ENCODE measurements around the gene CAMK1G. TPM values are rescaled to one million over a fixed set of nuclear protein-coding genes. Genes with fewer than 3 reads are reported as not detected.

CAMK1G gene
- total RNA-seq, 1 donor from 2014 or later: not detected

- Mint-ChIP-seq H3K36me3 (ENCODE audit: low read depth) (no peaks in the 10 kb centered on the region), H3K27me3 (ENCODE audit: low read depth) (no peaks in the 10 kb centered on the region), H3K27ac (peak overlapping the region; percentile 36), H3K4me3 (ENCODE audit: low read depth) (no peak overlapping the region), H3K4me1 (ENCODE audit: low read depth) (peaks cover 40% of the 10 kb centered on the region), H3K9me3 (no peaks in the 10 kb centered on the region)
- no peak for DNase-seq (ENCODE audit: low spot score)
- intact Hi-C loops (cut with micrococcal nuclease): loop anchor here (5.0 kb wide), 1 partner anchor 44 kb away; no protein-coding TSS in a partner anchor
Measured at GRCh38 chr1:209646558-209646957, 63.0 kb downstream of the CAMK1G start.

GRCh38 chr1:209647156-209647555 is 63.6 kb downstream of the CAMK1G start:
- intact Hi-C loops (cut with micrococcal nuclease): loop anchor here (5.0 kb wide), 1 partner anchor 45 kb away; no protein-coding TSS in a partner anchor
- Mint-ChIP-seq H3K4me1 (ENCODE audit: low read depth) (peaks cover 44% of the 10 kb centered on the region), H3K9me3 (no peaks in the 10 kb centered on the region), H3K36me3 (ENCODE audit: low read depth) (no peaks in the 10 kb centered on the region), H3K4me3 (ENCODE audit: low read depth) (no peak overlapping the region), H3K27me3 (ENCODE audit: low read depth) (no peaks in the 10 kb centered on the region), H3K27ac (no peak overlapping the region)
- DNase-seq (ENCODE audit: low spot score): no peak

GRCh38 chr1:209648346-209648745 is 64.8 kb downstream of the CAMK1G start:
- DNase-seq (ENCODE audit: low spot score): no peak
- H3K4me3 Mint-ChIP-seq (ENCODE audit: low read depth): no peak overlapping the region
- no peaks in the 10 kb centered on the region for H3K27me3 Mint-ChIP-seq (ENCODE audit: low read depth)
- peaks cover 54% of the 10 kb centered on the region for H3K4me1 Mint-ChIP-seq (ENCODE audit: low read depth)
- no peak overlapping the region for H3K27ac Mint-ChIP-seq
- no peaks in the 10 kb centered on the region for H3K36me3 Mint-ChIP-seq (ENCODE audit: low read depth)
- intact Hi-C loops (cut with micrococcal nuclease): loop anchor here (5.0 kb wide), 1 partner anchor 46 kb away; no protein-coding TSS in a partner anchor
- H3K9me3 Mint-ChIP-seq: no peaks in the 10 kb centered on the region

- Mint-ChIP-seq H3K4me3 (ENCODE audit: low read depth) (no peak overlapping the region), H3K27me3 (ENCODE audit: low read depth) (no peaks in the 10 kb centered on the region), H3K36me3 (ENCODE audit: low read depth) (no peaks in the 10 kb centered on the region), H3K4me1 (ENCODE audit: low read depth) (peaks cover 58% of the 10 kb centered on the region), H3K9me3 (no peaks in the 10 kb centered on the region), H3K27ac (peak overlapping the region; percentile 50)
- no peak for DNase-seq (ENCODE audit: low spot score)
- intact Hi-C loops (cut with micrococcal nuclease): loop anchor here (5.0 kb wide), 1 partner anchor 47 kb away; no protein-coding TSS in a partner anchor
Measured at GRCh38 chr1:209648931-209649776, 65.6 kb downstream of the CAMK1G start.

GRCh38 chr1:209650454-209650853 is 66.9 kb downstream of the CAMK1G start:
- no peaks in the 10 kb centered on the region for H3K36me3 Mint-ChIP-seq (ENCODE audit: low read depth)
- H3K9me3 Mint-ChIP-seq: no peaks in the 10 kb centered on the region
- no peak overlapping the region for H3K27ac Mint-ChIP-seq
- no peak overlapping the region for H3K4me3 Mint-ChIP-seq (ENCODE audit: low read depth)
- intact Hi-C loops (cut with micrococcal nuclease): loop anchor here (5.0 kb wide), 2 partner anchors 37 to 97 kb away; no protein-coding TSS in a partner anchor
- H3K4me1 Mint-ChIP-seq (ENCODE audit: low read depth): peaks cover 58% of the 10 kb centered on the region
- DNase-seq (ENCODE audit: low spot score): no peak
- no peaks in the 10 kb centered on the region for H3K27me3 Mint-ChIP-seq (ENCODE audit: low read depth)

GRCh38 chr1:209651138-209651587 is 67.6 kb downstream of the CAMK1G start:
- no peaks in the 10 kb centered on the region for H3K9me3 Mint-ChIP-seq
- H3K27me3 Mint-ChIP-seq (ENCODE audit: low read depth): no peaks in the 10 kb centered on the region
- peak; percentile 65 for DNase-seq (ENCODE audit: low spot score)
- H3K36me3 Mint-ChIP-seq (ENCODE audit: low read depth): no peaks in the 10 kb centered on the region
- H3K4me3 Mint-ChIP-seq (ENCODE audit: low read depth): no peak overlapping the region
- peak overlapping the region; percentile 83 for H3K27ac Mint-ChIP-seq
- H3K4me1 Mint-ChIP-seq (ENCODE audit: low read depth): peaks cover 55% of the 10 kb centered on the region
- intact Hi-C loops (cut with micrococcal nuclease): loop anchor here (1.0 to 5.0 kb wide), 3 partner anchors 9 to 96 kb away; no protein-coding TSS in a partner anchor

- Mint-ChIP-seq H3K27me3 (ENCODE audit: low read depth) (no peaks in the 10 kb centered on the region), H3K27ac (peak within 1 kb of the TSS; percentile 83), H3K4me1 (ENCODE audit: low read depth) (peaks cover 52% of the 10 kb centered on the region), H3K4me3 (ENCODE audit: low read depth) (no peak within 1 kb of the TSS), H3K36me3 (ENCODE audit: low read depth) (no peaks in the 10 kb centered on the region), H3K9me3 (no peaks in the 10 kb centered on the region)
- intact Hi-C loops (cut with micrococcal nuclease): loop anchor here (5.0 kb wide), 2 partner anchors 35 to 95 kb away; no protein-coding TSS in a partner anchor
- DNase-seq (ENCODE audit: low spot score): no peak
Measured at GRCh38 chr1:209652121-209652735, 68.7 kb downstream of the CAMK1G start, which contains the start of gene LAMB3. TSS of gene LAMB3 (minus strand) at chr1:209652425. CDS start at chr1:209650944, 1,481 bp downstream.

GRCh38 chr1:209652873-209653401 is 69.4 kb downstream of the CAMK1G start:
- Mint-ChIP-seq H3K27me3 (ENCODE audit: low read depth) (no peaks in the 10 kb centered on the region), H3K36me3 (ENCODE audit: low read depth) (no peaks in the 10 kb centered on the region), H3K4me1 (ENCODE audit: low read depth) (peaks cover 52% of the 10 kb centered on the region), H3K4me3 (ENCODE audit: low read depth) (no peak overlapping the region), H3K9me3 (no peaks in the 10 kb centered on the region), H3K27ac (peak overlapping the region; percentile 51)
- DNase-seq (ENCODE audit: low spot score): no peak
- intact Hi-C loops (cut with micrococcal nuclease): loop anchor here (5.0 kb wide), 2 partner anchors 34 to 94 kb away; no protein-coding TSS in a partner anchor

GRCh38 chr1:209653915-209654351 is 70.4 kb downstream of the CAMK1G start:
- H3K27ac Mint-ChIP-seq: peak overlapping the region; percentile 21
- H3K36me3 Mint-ChIP-seq (ENCODE audit: low read depth): no peaks in the 10 kb centered on the region
- intact Hi-C loops (cut with micrococcal nuclease): loop anchor here (5.0 kb wide), 2 partner anchors 33 to 93 kb away; no protein-coding TSS in a partner anchor
- no peak overlapping the region for H3K4me3 Mint-ChIP-seq (ENCODE audit: low read depth)
- DNase-seq (ENCODE audit: low spot score): no peak
- H3K27me3 Mint-ChIP-seq (ENCODE audit: low read depth): no peaks in the 10 kb centered on the region
- no peaks in the 10 kb centered on the region for H3K9me3 Mint-ChIP-seq
- H3K4me1 Mint-ChIP-seq (ENCODE audit: low read depth): peaks cover 54% of the 10 kb centered on the region

GRCh38 chr1:209655411-209656231 is 72.1 kb downstream of the CAMK1G start:
- Mint-ChIP-seq H3K27ac (no peak overlapping the region), H3K4me3 (ENCODE audit: low read depth) (no peak overlapping the region), H3K9me3 (no peaks in the 10 kb centered on the region), H3K27me3 (ENCODE audit: low read depth) (no peaks in the 10 kb centered on the region), H3K36me3 (ENCODE audit: low read depth) (no peaks in the 10 kb centered on the region), H3K4me1 (ENCODE audit: low read depth) (peaks cover 47% of the 10 kb centered on the region)
- DNase-seq (ENCODE audit: low spot score): no peak
- intact Hi-C loops (cut with micrococcal nuclease): no loop called here

- Mint-ChIP-seq H3K9me3 (no peaks in the 10 kb centered on the region), H3K4me3 (ENCODE audit: low read depth) (no peak overlapping the region), H3K36me3 (ENCODE audit: low read depth) (no peaks in the 10 kb centered on the region), H3K27me3 (ENCODE audit: low read depth) (no peaks in the 10 kb centered on the region), H3K27ac (no peak overlapping the region), H3K4me1 (ENCODE audit: low read depth) (peaks cover 39% of the 10 kb centered on the region)
- no peak for DNase-seq (ENCODE audit: low spot score)
- intact Hi-C loops (cut with micrococcal nuclease): no loop called here
Measured at GRCh38 chr1:209657140-209657879, 73.8 kb downstream of the CAMK1G start.

All from activated T-helper 2 cell treated with anti-CD3 and anti-CD28 coated beads, Interferon-gamma antibody, Interleukin-2, Interleukin-4, amounts not matched to agents 10 μg/mL and 5 μg/mL and 100 μg/mL, durations not matched to agents 14 hours and 24 hours and 36 hours (primary cell).